GM21381 (cell line): ENCODE data around the gene NOS3.

Experiments
- ATAC-seq: cut with Tn5 transposase; IDR thresholded peaks from one replicate; pipeline ENCODE4 v1.9.1; 2021; ENCODE audit warnings: mild to moderate bottlenecking, moderate library complexity; ENCODE audit not compliant: unreplicated experiment

Gene NOS3

GRCh38 chr7:150977382-150978125 lies 13.3 kb upstream of the NOS3 start:
- no peak for ATAC-seq

- ATAC-seq, result no peak
These were observed 12.6 kb upstream of the NOS3 start, which contains the start of gene KCNH2 for GRCh38 chr7:150978126-150978789. Gene KCNH2 (minus strand): TSS chr7:150978321. CDS start chr7:150977913, 408 bp downstream.

GRCh38 chr7:150979713-150980390 lies 11.0 kb upstream of the NOS3 start:
- no peak for ATAC-seq

- ATAC-seq, result no peak
These were observed 10.2 kb upstream of the NOS3 start for GRCh38 chr7:150980663-150981062.

- no peak for ATAC-seq
These were observed 9.2 kb upstream of the NOS3 start for GRCh38 chr7:150981644-150982043.

- ATAC-seq, result no peak
These were observed 8.5 kb upstream of the NOS3 start for GRCh38 chr7:150982351-150982750.

GRCh38 chr7:150983893-150984368 lies 6.9 kb upstream of the NOS3 start:
- no peak for ATAC-seq

GRCh38 chr7:150986099-150986512 lies 4.7 kb upstream of the NOS3 start:
- no peak for ATAC-seq

GRCh38 chr7:150986556-150986955 lies 4.3 kb upstream of the NOS3 start:
- ATAC-seq, result no peak

GRCh38 chr7:150988230-150989226 lies 2.3 kb upstream of the NOS3 start:
- ATAC-seq, result no peak

GRCh38 chr7:150989456-150989855 lies 1.4 kb upstream of the NOS3 start:
- no peak for ATAC-seq

- no peak for ATAC-seq
These were observed 1.3 kb downstream of the NOS3 start for GRCh38 chr7:150992051-150992640.

- ATAC-seq, result no peak
These were observed 2.1 kb downstream of the NOS3 start for GRCh38 chr7:150992833-150993302.

GRCh38 chr7:150993511-150993910 lies 2.7 kb downstream of the NOS3 start:
- no peak for ATAC-seq

- ATAC-seq, result no peak
These were observed 3.5 kb downstream of the NOS3 start for GRCh38 chr7:150994141-150994837.

GRCh38 chr7:150994838-150995510 lies 4.2 kb downstream of the NOS3 start:
- ATAC-seq, result no peak

- no peak for ATAC-seq
These were observed 5.7 kb downstream of the NOS3 start for GRCh38 chr7:150996376-150997074.

GRCh38 chr7:150997075-150997511 lies 6.3 kb downstream of the NOS3 start:
- ATAC-seq, result no peak
